PC-9 (cell line): ENCODE results near the gene PDGFD.

Experiments used
- CTCF ChIP-seq: fragments of 200-600 bp; sonication (generic); conservative IDR thresholded peaks from 2 replicates; pipeline ENCODE4 v1.6.1; 2017; ENCODE audit warnings: mixed run types, antibody characterized with exemption, mild to moderate bottlenecking, moderate library complexity
- EZH2 ChIP-seq: fragments of 200-600 bp; sonication (generic); IDR thresholded peaks from 2 replicates; pipeline ENCODE4 v1.8.0; 2017; ENCODE audit warnings: antibody characterized with exemption, low read depth

- TF ChIP-seq CTCF (no peak), EZH2 (no peak)
Observed at GRCh38 chr11:103894673-103895072, 269.3 kb downstream of the PDGFD start.
